HL-60 (cell line): ENCODE data around the gene YWHAE.

Experiments
- GABPA ChIP-seq: IDR thresholded peaks from 2 replicates; pipeline ENCODE4 v1.6.1; 2012; ENCODE audit warnings: low read depth
- POLR2AphosphoS5 ChIP-seq: IDR thresholded peaks from 2 replicates; pipeline ENCODE4 v1.6.1; 2012; ENCODE audit warnings: low read depth
- SPI1 ChIP-seq: IDR thresholded peaks from 2 replicates; pipeline ENCODE4 v1.6.1; 2012; ENCODE audit warnings: low read depth, mild to moderate bottlenecking, borderline replicate concordance
- TF ChIP-seq, protein P1 (sequence below): IDR thresholded peaks from one replicate; pipeline ENCODE4 v1.5.1; 2011; ENCODE audit warnings: low read length, control low read depth, inconsistent platforms; ENCODE audit not compliant: insufficient read depth
- TF ChIP-seq, protein P2 (sequence below): IDR thresholded peaks from 2 replicates; pipeline ENCODE4 v1.6.1; 2012; ENCODE audit warnings: low read depth; ENCODE audit not compliant: insufficient replicate concordance

DNA sequence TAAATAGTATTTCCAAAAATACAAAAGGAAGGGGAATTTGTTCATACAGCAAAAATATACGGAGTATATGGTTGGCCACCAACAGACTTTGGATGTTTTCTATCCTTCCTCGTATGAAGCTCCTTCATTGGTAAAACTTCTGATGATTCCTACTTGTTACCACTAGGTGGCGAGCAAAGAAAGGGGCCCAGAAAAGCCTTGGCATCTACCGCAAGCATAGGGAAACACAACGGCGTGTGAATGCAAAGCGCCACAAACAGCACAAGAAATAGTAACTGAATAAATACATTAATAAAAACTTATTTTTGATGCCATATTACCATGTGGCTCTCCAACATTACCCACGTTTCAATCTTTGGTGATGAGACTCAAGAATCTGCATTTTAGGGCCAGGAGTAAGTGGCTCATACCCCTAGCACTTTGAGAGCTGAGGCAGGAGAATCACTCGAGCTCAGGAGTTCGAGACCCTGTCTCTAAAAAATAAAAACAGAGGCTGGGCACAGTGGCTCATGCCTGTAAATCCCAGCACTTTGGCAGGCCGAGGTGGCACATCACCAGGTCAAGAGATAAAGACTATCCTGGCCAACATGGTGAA is 34.5 kb downstream of the YWHAE start:
- TF ChIP-seq, protein P1, sequence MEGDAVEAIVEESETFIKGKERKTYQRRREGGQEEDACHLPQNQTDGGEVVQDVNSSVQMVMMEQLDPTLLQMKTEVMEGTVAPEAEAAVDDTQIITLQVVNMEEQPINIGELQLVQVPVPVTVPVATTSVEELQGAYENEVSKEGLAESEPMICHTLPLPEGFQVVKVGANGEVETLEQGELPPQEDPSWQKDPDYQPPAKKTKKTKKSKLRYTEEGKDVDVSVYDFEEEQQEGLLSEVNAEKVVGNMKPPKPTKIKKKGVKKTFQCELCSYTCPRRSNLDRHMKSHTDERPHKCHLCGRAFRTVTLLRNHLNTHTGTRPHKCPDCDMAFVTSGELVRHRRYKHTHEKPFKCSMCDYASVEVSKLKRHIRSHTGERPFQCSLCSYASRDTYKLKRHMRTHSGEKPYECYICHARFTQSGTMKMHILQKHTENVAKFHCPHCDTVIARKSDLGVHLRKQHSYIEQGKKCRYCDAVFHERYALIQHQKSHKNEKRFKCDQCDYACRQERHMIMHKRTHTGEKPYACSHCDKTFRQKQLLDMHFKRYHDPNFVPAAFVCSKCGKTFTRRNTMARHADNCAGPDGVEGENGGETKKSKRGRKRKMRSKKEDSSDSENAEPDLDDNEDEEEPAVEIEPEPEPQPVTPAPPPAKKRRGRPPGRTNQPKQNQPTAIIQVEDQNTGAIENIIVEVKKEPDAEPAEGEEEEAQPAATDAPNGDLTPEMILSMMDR = peak; percentile 9
- TF ChIP-seq GABPA (no peak), POLR2AphosphoS5 (no peak), SPI1 (no peak)
- TF ChIP-seq, protein P2, sequence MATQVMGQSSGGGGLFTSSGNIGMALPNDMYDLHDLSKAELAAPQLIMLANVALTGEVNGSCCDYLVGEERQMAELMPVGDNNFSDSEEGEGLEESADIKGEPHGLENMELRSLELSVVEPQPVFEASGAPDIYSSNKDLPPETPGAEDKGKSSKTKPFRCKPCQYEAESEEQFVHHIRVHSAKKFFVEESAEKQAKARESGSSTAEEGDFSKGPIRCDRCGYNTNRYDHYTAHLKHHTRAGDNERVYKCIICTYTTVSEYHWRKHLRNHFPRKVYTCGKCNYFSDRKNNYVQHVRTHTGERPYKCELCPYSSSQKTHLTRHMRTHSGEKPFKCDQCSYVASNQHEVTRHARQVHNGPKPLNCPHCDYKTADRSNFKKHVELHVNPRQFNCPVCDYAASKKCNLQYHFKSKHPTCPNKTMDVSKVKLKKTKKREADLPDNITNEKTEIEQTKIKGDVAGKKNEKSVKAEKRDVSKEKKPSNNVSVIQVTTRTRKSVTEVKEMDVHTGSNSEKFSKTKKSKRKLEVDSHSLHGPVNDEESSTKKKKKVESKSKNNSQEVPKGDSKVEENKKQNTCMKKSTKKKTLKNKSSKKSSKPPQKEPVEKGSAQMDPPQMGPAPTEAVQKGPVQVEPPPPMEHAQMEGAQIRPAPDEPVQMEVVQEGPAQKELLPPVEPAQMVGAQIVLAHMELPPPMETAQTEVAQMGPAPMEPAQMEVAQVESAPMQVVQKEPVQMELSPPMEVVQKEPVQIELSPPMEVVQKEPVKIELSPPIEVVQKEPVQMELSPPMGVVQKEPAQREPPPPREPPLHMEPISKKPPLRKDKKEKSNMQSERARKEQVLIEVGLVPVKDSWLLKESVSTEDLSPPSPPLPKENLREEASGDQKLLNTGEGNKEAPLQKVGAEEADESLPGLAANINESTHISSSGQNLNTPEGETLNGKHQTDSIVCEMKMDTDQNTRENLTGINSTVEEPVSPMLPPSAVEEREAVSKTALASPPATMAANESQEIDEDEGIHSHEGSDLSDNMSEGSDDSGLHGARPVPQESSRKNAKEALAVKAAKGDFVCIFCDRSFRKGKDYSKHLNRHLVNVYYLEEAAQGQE = no peak
